DMS 273 (cell line): ENCODE measurements around the gene FILIP1L.

Experiments
- DNase-seq: peaks from one replicate; lab custom pipeline; 2025; ENCODE audit not compliant: unreplicated experiment; lab: John Stamatoyannopoulos, UW

The FILIP1L gene

DNA sequence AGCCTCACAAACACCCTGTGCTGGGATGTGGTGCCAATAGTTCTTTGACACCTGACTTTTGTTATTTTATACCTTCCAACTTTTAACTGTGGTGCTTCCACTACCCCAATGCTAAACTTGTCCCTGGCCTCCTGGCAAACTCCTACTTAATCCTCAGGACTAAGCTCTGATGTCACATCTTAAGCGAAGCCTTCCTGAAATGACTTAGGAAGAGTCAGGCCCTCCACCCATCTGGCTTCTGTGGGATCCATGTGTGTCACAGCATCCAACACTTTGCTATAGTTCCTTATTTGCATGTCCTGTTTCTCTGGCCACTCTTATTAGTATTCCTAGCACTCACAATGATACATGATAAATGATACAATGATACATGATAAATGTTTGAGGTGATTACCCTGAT lies 133.2 kb downstream of the FILIP1L start:
- no peak for DNase-seq

DNA sequence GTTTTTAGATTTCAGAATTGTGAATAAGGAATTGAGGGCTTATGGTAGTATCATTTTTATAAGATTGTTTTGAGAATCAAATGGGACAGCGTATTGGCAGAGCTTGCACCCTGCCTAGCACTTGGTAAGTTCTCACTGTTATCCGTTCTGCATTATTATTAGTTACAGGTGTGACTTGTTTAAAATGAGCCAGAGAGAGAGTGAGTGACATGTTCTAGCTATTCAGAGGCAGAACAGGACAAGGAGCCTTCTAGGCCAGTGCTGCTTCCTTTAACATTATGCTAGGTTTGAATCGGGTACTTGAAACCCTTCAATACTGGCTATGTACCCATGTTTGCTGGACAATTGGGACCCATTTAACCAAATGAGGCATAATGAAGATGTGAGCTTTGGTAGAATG lies 133.7 kb downstream of the FILIP1L start:
- DNase-seq, result no peak

DNA sequence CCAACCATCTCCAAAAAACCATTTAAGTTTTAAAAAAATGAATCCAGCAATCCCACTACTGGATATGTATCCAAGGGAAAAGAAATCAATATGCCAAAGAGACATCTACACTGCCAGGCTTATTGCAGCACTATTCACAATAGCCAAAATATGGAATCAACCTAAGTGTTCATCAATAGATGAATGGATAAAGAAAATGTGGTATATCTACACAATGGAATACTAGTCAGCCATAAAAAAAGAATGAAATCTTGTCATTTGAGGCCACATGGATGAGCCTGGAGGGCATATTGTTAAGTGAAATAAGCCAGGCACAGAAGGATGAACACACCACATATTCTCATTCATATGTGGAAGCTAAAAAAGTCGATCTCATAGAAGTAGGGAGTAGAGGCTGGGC lies 136.1 kb downstream of the FILIP1L start:
- no peak for DNase-seq

DNA sequence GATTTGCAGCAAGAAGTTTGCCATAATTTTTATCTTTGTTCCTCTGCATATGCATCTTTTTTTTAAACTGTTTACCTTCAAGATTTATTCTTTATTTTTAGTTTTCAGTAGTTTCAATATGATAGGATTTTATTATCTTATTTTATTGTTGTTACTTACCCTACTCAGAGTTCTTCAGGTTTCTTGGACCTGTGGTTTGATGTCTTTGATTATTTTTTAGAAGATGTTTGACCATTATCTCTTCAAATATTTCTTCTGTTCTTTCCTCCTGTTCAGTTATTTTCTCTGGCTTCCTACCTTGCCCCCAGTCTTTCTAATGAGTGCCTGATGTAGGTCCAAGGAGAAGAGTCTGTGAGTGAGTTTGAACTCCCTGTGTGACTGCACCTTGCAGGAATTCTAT lies 137.7 kb downstream of the FILIP1L start:
- DNase-seq, result no peak

DNA sequence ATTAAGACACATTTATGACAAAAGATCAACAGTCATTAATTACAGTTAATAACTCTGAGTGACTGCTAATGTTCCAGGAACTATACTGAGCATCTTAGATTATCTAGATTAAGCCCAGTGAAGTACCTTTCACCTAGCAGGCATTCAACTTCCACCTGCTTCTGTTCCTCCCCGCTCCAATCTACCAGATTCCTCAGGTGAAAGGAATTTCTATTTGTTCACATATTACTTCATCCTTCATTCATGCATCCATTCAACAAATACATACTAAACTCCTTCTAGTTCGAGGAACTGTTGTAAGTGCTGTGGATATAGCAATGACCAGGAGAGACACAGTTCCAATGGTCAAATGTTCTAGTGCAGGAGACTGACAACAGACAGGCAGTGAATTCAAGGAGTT lies 139.3 kb downstream of the FILIP1L start:
- no peak for DNase-seq

DNA sequence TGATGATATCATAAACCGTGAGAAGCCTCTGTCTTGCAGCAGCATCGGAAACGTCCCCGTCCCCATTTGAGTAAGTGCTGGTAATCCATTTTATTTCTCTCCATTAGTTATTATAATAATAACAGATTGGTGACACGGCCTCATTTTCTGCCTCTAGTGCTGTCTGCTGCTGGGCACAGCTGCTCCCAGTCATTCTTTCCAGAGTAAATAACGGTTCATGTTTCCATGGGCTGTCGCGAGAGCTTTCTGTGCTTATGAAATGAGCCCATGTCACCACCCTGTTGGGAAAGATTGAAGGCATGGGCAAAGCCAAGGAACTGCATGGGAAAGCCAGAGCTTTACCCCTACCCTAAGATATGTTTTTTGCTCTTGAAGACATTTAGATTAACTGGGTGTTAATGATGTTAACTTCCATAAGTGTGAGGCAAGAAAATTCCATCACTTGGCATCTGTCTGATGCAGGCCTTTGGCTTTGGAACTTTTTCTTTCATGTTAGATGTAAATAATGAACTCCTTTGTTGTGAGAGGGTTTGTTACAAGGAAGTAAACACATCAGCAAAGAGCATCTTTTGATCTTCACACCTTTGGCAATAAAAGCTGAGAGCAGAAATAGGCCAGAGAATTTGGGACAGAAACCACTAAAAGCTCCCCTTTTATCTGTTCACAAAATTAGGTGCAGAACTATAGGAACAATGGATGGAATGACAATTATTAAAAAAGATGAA lies 141.8 kb downstream of the FILIP1L start:
- DNase-seq, result peak; percentile 74

DNA sequence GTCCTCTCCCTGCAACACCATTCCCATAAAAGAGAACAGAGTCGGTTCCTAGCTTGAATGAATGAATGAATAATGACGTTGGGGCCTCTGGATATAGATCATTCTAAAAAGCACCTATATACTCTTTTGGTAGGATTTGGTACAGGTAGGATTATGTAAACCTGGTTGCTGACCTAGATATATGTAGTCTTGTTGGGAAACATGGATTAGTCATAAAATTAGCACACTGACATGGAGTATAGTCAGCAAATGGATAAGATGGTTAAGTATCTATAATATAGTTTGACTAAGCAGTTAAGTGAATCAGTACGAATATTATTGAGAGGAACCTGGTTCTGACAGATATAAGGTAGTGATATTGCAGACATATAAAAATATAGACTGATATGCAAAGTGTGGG lies 142.5 kb downstream of the FILIP1L start:
- DNase-seq, result no peak

DNA sequence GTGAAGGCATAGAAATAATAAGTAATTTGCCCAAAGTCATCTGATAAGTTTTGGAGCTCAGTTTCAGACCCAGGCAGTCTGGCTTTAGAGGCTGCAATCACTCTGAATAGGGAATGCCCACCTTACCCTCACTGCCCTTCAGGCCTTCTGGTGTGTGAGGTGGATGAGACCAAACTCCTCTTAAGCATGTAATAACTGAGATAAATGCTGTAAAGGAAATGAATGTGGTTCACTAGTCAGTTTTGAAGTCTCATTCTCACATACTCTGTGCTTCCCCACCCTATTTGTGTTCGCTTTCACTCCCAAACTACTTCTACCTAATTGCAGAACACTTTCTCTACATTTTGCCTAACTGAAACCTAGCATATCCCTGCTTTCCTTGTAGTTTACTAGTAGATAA lies 144.1 kb downstream of the FILIP1L start:
- DNase-seq, result no peak

DNA sequence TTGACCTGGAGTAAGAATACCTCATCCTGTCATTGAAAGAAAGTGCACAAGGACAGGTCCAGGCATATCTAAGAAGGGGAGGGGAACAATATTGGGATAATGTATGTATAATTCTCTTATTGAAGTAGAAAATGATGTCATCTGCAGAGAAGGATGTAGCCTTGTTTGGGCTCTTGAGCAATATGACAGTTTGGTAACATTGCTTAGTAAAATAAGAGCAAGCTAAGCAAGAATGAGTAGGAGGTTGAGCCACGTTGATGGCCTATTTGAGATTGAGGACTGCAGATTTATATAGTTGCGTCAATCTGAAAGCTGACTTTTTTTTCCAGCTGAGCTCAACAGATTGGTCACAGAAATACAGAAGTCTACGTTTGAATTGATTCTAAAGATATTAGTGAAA lies 145.2 kb downstream of the FILIP1L start:
- no peak for DNase-seq

DNA sequence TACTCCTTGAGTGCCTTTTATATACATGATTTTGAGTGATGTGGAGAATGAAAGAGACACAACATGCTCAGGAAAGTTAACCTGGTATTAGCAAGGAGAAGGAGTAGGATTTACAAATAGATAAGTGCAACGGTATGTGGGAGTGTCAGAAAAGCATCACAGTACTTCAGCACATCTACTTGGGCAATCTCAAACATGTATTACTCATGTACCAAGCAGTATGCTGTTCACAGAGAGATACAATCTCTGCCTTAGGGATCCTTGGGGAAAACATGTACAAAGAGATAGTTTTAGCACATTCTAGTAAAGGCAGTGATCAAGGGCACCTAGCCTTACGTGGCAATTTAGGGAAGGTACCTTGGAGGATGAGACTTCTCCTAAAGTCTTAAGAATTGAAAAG lies 146.5 kb downstream of the FILIP1L start:
- DNase-seq, result no peak

DNA sequence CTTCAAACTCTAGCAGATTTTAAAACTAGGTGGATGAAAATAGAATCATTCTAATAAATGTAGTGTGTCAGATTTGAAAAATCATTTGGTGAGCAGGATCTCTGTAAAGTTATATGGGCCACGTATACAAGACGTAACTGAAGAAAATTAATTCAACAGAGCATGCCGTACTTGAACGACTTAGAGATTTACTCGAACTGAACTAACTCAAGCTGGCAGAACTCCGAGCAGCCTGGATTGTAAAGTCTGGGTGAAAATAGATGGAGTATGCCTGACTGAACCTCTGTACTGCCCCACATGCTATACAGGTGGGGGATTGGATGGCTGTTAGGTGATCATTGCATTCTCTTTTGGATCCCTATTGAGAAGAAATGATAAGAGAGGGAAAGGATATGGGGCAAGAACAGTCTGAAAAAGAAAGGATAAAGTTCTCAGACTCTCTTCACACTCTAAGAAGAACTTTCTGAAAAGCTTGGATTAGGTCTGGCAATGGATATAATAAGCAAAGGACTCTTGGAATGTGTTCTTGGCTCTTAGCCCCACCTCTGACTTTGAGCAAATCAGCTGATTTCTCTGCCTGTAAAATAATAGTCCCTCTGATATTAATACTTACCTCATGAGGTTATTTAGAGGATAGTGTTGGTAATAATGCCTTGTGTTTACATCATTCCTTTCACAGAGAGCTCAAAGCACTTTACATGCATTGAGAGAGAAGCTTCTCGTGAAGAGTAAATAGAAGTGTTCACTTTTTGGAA lies 147.5 kb downstream of the FILIP1L start:
- no peak for DNase-seq

DNA sequence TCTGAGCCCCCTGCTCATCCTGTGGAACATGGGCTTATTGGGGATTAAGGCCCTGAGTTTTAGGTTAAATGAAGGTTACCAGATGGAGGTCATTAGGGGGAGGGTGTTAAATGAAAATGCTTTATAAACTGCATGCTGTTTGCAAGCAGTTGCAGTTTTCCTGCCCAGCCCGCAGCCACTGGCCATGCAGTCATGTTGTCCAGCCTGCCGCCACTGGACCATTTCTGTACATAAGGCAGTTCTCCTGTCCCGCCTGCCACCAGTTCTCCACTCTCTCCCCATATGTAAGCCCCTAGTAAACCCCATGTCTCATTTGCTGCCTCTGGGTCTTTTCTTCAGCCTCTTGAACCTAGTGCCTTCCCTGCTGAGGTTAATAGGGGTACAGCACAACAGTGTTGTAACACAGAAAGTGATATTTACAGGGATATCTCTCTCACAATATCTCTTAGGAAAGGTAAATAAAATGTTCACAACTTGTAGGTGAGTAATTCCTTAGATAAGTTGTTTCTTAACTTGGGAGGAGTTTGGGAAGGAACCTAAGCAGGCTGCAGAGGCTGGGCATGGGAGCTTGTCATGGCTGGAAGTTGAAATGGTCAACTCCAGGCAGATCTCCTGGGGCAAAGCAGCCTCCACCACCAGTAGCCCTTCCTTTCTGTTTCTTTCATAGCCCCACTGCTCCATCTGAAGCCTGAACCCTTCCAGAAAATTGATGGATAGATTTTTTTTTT lies 148.5 kb downstream of the FILIP1L start:
- no peak for DNase-seq

DNA sequence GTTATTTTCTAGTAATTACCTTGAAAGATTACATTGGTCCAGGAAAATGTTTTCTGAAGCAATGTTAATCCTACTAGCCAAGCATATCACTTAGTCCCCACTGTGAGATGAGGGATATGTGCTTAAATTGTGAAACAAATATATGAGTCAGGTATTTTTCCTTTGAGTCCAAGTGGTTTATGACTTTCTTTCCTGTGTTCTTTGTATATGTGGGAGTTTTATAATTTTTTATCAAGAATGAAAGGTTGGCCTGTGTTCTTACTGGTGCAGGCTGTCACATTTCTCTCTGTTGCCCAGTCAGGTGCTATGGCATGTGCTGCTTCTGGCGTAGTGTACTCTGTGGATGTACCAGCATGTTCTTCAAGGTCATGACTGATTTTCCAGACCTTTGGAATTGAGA lies 149.2 kb downstream of the FILIP1L start:
- no peak for DNase-seq

DNA sequence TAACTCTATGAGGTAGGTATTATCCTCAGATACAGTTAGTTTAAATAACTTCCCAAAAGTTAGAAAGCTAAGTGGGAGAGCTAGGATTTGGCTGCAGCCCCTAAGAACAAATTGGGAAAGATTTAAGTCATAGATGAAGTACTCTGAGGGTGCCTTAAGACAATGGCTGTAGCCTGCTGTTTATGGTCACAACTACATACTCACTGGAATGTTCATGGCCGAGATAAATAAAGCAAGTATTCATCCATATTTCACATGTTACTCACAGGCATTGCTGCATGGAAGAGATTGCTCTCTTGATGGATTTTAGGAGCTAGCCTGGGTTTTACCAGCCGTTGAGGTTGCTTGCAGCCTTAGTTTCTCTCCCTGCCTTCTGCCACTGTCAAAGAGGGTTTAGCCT lies 151.6 kb downstream of the FILIP1L start:
- no peak for DNase-seq

DNA sequence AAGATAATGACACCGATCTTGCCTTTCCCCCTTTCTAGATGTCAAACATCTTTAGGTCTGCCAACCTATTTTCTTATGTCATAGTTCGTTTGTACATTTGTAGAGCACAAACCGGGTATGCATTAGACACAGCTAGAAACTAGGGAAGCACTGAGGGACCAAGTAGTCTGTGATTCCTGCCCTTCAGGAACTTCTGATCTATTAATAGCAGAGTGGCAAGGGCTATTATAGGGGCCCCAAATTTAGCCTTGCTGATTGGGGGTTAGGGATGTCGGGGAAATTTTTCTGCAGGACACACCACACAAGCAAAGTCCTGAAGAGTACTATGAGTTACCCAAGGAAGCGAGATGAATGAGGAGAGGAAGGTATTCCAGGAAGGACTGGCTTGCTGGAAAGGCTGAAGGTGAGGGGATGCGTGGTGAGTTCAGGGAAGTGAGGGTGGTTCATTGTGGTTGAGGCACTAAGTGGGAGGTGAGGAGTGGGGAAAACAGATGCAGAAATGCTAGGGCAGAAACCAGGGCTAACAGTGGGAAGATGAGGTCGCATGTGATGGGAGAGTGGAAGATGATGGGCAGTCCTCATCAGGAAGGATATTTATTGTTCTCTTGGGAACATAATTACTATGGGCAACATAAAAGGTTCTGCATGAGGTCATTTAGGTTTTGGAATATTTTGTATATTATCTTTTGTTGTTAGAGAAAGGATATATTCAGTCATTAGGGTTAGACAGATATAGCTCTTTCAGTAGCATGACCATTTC lies 152.4 kb downstream of the FILIP1L start:
- no peak for DNase-seq

DNA sequence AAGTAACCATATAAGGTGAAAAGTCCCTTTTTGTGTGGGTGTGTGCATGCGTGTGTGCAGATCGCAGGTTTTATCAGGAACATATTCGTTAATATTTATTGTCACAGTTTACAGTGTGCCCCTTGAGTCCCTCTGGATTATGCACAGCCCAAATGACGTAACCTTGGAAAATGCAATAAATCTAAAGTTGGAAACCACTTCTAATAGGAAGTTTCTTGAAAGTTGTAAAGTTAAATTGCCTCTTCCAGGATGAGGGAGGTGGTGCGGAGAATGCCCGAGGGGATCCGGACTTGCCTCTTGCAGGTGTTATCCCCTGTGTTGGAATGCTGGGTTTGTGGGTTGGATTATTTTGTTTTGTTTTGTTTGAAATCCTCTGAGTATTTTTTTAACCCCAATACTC lies 153.4 kb downstream of the FILIP1L start:
- DNase-seq, result no peak

DNA sequence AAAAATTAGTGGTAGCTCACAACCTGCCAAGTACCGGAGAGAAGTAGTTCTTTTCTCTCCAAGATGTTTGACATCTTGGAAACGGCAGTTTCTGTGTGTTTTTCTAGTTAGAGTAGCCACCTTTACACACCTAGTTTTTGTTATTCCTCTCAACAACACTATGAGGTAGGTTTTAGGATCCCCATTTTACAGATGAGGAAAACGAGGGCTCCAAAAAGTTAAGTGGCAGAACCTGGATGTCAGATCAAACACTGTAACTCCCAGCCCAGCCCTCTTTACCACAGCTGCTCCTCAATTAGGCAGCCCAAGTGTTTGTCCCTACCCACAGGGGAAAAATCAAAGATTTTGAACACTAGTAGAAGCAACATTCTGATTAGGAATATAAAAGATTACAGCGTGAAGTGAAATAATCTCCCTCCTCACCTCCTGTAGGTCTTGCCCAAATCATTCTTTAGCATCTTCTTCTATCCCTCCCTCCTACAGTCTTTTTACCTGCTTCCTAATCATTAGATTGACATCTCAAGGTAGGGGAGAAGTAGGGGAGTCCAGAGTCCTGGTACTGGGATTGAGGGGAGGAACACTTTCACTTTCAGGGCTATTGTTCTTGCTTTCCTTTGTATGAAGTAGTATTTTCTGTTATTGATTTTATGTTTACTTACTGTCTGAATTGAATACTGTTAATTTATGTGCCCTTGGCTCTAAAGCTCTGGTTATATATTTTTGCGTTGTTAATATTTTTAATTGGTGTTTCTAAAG lies 154.0 kb downstream of the FILIP1L start:
- DNase-seq, result no peak

DNA sequence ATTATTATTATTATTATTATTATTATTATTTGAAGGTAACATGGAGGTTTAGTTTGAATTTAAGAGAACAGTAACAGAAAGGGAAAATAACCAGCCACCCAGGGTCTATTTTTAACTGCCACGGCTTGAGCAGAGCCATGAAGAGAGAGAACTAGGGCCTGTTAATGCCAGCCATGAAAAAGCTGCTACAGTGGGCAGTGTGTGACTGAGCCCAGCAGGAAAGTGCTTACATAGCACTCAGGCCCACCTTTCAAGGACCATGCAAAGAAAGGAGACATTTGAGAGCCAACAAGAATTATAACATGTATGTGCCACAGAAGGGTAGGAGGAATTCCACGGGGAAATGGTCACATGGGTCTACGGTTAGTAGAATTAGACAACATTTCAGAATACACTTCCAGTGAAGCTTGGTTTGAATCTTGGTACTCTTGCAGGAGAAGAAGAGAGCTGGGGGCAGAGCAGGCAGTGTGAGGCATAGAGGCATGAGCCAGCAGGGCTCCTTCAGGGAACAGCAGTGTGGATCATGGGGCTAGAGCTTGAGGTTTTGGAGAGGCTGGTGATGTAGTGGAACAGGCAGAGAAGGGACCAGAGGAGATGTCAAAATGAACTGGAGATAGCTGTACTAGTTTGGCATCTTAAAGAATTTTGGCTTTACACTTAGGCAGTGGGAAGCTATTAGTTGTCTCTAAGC lies 155.9 kb downstream of the FILIP1L start:
- no peak for DNase-seq

DNA sequence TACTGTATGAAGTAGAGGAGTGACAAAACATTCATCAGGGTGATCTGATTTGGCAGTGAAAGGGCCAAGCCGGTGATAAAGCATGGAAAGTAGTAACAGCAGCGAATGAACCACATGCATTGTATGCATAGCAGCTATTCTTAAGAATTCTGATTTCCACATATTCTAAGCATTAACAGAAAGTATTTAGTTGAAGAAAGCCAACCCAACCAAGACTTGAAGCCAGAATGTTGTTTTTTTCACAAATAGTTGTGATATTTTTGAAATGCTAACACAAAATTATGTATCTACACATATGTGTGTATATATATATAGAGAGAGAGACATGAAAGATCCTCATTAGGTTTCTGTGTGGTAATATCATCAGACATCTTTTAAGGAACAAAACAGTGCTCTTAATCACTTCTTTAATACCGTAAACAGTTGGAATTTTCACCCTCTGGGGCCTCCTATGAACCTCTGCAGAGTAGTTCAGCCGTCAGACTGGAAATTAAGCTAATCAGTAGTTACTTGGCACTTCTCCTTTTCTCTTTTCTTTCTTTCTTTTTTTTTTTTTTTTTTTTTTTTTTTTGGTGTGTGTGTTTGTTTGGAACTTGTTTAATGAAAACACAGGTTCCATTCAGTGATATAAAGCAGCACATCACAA lies 157.0 kb downstream of the FILIP1L start:
- no peak for DNase-seq
